ENCODE data around the gene BLOC1S6. TPM values are rescaled to one million over a fixed set of nuclear protein-coding genes. Genes with fewer than 3 reads are reported as not detected.

Gene BLOC1S6
- total and polyA plus RNA-seq, 2 of the 13 experiments (the other 11 are each of a cell fraction or from before 2014, with no cell fraction given): 11.8 to 44.3 TPM

DNA sequence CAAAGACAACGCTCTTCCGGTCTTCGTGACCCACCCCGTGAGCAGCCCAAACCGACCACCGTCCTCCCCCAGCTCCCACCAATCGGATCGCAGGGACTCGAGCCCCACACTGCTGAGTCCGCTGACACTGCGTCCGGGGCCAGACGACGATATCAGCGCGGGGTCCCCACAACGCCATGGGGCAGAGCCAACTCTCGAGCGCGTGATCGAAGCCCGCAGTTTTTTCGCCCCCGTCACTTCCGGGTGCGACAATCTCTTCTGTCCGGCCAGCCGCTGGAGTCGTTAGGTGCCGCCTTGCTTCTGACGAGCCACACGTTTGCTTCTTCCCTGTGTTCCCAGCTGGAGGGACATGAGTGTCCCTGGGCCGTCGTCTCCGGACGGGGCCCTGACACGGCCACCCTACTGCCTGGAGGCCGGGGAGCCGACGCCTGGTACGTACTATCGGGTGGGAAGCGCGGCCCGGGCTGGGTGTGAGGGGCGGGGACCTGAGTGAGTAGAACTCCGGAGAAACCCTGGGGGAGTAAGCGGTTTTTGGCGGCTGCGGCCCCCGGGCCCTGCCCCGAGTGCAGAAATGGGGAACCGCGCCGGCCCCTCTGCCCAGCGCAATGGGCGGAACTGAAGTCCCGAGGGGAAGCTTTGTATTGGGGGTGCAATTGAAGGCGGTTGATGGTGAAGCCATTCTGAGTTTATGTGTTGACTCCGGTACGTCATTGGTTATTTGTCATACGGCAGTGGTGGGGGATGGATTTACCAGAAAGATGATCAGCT lies at the start of gene BLOC1S6 (continued):
- TF ChIP-seq ZFP90 (CRISPR knock-in tag; IDR thresholded peaks at IDR 0.05; ENCODE audit: borderline replicate concordance) (peak; percentile 88; the same call in 1 of the 2 replicates), ZNF335 (CRISPR knock-in tag; IDR thresholded peaks at IDR 0.05) (peak; percentile 81), MXI1 (IDR thresholded peaks at IDR 0.05; ENCODE audit: borderline replicate concordance, low read depth, low read length) (peak; percentile 64; the same call in 1 of the 3 replicates), THYN1 (CRISPR knock-in tag; IDR thresholded peaks at IDR 0.05; ENCODE audit: borderline replicate concordance, low read depth) (0 out of 2 replicates have a peak, but pooled peaks have one; percentile 35), IRX3 (CRISPR knock-in tag; IDR thresholded peaks at IDR 0.05; ENCODE audit: borderline replicate concordance, low read depth) (peak; percentile 82; the same call in 1 of the 2 replicates), TMF1 (CRISPR knock-in tag; IDR thresholded peaks at IDR 0.05; ENCODE audit: low read depth) (peak; percentile 86; the same call in 1 of the 2 replicates), ZNF34 (CRISPR knock-in tag; IDR thresholded peaks at IDR 0.05; ENCODE audit: borderline replicate concordance) (no peak), PHF20 (CRISPR knock-in tag; IDR thresholded peaks at IDR 0.05) (peak; percentile 95), RBFOX2 (IDR thresholded peaks at IDR 0.05; ENCODE audit: low read depth, low read length) (peak; percentile 98)
- TF ChIP-seq, protein P1, sequence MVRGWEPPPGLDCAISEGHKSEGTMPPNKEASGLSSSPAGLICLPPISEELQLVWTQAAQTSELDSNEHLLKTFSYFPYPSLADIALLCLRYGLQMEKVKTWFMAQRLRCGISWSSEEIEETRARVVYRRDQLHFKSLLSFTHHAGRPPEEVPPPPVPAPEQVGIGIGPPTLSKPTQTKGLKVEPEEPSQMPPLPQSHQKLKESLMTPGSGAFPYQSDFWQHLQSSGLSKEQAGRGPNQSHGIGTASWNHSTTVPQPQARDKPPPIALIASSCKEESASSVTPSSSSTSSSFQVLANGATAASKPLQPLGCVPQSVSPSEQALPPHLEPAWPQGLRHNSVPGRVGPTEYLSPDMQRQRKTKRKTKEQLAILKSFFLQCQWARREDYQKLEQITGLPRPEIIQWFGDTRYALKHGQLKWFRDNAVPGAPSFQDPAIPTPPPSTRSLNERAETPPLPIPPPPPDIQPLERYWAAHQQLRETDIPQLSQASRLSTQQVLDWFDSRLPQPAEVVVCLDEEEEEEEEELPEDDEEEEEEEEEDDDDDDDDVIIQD (CRISPR knock-in tag; IDR thresholded peaks at IDR 0.05; ENCODE audit: low read depth): peak; percentile 72; the same call in 1 of the 2 replicates
- TF ChIP-seq, protein P2, sequence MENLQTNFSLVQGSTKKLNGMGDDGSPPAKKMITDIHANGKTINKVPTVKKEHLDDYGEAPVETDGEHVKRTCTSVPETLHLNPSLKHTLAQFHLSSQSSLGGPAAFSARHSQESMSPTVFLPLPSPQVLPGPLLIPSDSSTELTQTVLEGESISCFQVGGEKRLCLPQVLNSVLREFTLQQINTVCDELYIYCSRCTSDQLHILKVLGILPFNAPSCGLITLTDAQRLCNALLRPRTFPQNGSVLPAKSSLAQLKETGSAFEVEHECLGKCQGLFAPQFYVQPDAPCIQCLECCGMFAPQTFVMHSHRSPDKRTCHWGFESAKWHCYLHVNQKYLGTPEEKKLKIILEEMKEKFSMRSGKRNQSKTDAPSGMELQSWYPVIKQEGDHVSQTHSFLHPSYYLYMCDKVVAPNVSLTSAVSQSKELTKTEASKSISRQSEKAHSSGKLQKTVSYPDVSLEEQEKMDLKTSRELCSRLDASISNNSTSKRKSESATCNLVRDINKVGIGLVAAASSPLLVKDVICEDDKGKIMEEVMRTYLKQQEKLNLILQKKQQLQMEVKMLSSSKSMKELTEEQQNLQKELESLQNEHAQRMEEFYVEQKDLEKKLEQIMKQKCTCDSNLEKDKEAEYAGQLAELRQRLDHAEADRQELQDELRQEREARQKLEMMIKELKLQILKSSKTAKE (CRISPR knock-in tag; IDR thresholded peaks at IDR 0.05; ENCODE audit: borderline replicate concordance): 0 out of 2 replicates have a peak, but pooled peaks have one; percentile 51
- TF ChIP-seq, protein P3, sequence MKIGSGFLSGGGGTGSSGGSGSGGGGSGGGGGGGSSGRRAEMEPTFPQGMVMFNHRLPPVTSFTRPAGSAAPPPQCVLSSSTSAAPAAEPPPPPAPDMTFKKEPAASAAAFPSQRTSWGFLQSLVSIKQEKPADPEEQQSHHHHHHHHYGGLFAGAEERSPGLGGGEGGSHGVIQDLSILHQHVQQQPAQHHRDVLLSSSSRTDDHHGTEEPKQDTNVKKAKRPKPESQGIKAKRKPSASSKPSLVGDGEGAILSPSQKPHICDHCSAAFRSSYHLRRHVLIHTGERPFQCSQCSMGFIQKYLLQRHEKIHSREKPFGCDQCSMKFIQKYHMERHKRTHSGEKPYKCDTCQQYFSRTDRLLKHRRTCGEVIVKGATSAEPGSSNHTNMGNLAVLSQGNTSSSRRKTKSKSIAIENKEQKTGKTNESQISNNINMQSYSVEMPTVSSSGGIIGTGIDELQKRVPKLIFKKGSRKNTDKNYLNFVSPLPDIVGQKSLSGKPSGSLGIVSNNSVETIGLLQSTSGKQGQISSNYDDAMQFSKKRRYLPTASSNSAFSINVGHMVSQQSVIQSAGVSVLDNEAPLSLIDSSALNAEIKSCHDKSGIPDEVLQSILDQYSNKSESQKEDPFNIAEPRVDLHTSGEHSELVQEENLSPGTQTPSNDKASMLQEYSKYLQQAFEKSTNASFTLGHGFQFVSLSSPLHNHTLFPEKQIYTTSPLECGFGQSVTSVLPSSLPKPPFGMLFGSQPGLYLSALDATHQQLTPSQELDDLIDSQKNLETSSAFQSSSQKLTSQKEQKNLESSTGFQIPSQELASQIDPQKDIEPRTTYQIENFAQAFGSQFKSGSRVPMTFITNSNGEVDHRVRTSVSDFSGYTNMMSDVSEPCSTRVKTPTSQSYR (CRISPR knock-in tag; IDR thresholded peaks at IDR 0.05; ENCODE audit: borderline replicate concordance): peak; percentile 56; the same call in 1 of the 2 replicates
- TF ChIP-seq, protein P4, sequence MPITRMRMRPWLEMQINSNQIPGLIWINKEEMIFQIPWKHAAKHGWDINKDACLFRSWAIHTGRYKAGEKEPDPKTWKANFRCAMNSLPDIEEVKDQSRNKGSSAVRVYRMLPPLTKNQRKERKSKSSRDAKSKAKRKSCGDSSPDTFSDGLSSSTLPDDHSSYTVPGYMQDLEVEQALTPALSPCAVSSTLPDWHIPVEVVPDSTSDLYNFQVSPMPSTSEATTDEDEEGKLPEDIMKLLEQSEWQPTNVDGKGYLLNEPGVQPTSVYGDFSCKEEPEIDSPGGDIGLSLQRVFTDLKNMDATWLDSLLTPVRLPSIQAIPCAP (CRISPR knock-in tag; IDR thresholded peaks at IDR 0.05; ENCODE audit: low read depth): no peak
- TF ChIP-seq, protein P5, sequence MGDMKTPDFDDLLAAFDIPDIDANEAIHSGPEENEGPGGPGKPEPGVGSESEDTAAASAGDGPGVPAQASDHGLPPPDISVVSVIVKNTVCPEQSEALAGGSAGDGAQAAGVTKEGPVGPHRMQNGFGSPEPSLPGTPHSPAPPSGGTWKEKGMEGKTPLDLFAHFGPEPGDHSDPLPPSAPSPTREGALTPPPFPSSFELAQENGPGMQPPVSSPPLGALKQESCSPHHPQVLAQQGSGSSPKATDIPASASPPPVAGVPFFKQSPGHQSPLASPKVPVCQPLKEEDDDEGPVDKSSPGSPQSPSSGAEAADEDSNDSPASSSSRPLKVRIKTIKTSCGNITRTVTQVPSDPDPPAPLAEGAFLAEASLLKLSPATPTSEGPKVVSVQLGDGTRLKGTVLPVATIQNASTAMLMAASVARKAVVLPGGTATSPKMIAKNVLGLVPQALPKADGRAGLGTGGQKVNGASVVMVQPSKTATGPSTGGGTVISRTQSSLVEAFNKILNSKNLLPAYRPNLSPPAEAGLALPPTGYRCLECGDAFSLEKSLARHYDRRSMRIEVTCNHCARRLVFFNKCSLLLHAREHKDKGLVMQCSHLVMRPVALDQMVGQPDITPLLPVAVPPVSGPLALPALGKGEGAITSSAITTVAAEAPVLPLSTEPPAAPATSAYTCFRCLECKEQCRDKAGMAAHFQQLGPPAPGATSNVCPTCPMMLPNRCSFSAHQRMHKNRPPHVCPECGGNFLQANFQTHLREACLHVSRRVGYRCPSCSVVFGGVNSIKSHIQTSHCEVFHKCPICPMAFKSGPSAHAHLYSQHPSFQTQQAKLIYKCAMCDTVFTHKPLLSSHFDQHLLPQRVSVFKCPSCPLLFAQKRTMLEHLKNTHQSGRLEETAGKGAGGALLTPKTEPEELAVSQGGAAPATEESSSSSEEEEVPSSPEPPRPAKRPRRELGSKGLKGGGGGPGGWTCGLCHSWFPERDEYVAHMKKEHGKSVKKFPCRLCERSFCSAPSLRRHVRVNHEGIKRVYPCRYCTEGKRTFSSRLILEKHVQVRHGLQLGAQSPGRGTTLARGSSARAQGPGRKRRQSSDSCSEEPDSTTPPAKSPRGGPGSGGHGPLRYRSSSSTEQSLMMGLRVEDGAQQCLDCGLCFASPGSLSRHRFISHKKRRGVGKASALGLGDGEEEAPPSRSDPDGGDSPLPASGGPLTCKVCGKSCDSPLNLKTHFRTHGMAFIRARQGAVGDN (CRISPR knock-in tag; IDR thresholded peaks at IDR 0.05): peak; percentile 99

Measured in HepG2 (cell line).